GM12878 (cell line): ENCODE measurements around the gene SERPING1. TPM values are rescaled to one million over a fixed set of nuclear protein-coding genes. Genes with fewer than 3 reads are reported as not detected.

Experiments
- ATAC-seq: fragments of 200-7000 bp; cut with Tn5 transposase; 3 replicates; pipeline ENCODE4 v1.9.1; 2020; ENCODE audit warnings: mild to moderate bottlenecking, moderate library complexity
- BruUV-seq: library from RNA; stranded (reverse); fragments of 400-500 nt; replicated peaks from 2 replicates; lab custom pipeline; 2021; lab: Mats Ljungman, UMichigan
- CTCF ChIA-PET: fragments of 300-600 bp; sonication (Branson Sonifier 250); formaldehyde crosslinking; extraction: SDS; loops from one replicate; lab custom pipeline; 2021; ENCODE audit warnings: inconsistent platforms; lab: Yijun Ruan, JAX
- POLR2A ChIA-PET: fragments of 350-600 bp; formaldehyde crosslinking; extraction: SDS; loops from one replicate; lab custom pipeline; 2021; ENCODE audit warnings: inconsistent platforms; lab: Charles Lee
- RAD21 ChIA-PET: fragments of 300-600 bp; sonication (Branson Sonifier 250); formaldehyde crosslinking; loops from one replicate; lab custom pipeline; 2023; ENCODE audit warnings: antibody characterized with exemption; ENCODE audit not compliant: unreplicated experiment; lab: Charles Lee
- SMC1A ChIA-PET: fragments of 300-600 bp; sonication (Branson Sonifier 250); formaldehyde crosslinking; loops from one replicate; lab custom pipeline; 2023; ENCODE audit not compliant: unreplicated experiment, uncharacterized antibody; lab: Charles Lee
- DNase-seq: peaks from one replicate; pipeline ENCODE4 v3.0.0-alpha.2; 2011; ENCODE audit warnings: low read depth, low spot score
- FAIRE-seq: peaks from 3 replicates; lab custom pipeline; 2011; peaks lifted over from hg19 to GRCh38; lab: Jason Lieb, UNC
- H2AFZ ChIP-seq: 2 replicates; pipeline ENCODE4 v1.6.0; 2011; ENCODE audit warnings: low read depth, low read length, control low read depth; ENCODE audit not compliant: control insufficient read depth
- H3K27ac ChIP-seq: 2 replicates; pipeline ENCODE4 v1.5.1; 2011; ENCODE audit warnings: control low read depth; ENCODE audit not compliant: control insufficient read depth, insufficient read depth
- H3K27me3 ChIP-seq, 2 experiments: replicated peaks in 1 of 2; 2 replicates each; pipeline versions ENCODE4 v1.6.0 to v1.6.1; 2011; ENCODE audit warnings: low read length in 1 of 2; ENCODE audit not compliant: control insufficient read depth in 2 of 2, insufficient read depth in 2 of 2
- H3K36me3 ChIP-seq, 2 experiments: 2 replicates each; pipeline ENCODE4 v1.5.1; 2011; ENCODE audit warnings: low read length in 1 of 2; ENCODE audit not compliant: control insufficient read depth in 2 of 2, insufficient read depth in 2 of 2
- H3K4me1 ChIP-seq: 2 replicates; pipeline ENCODE4 v1.6.1; 2011; ENCODE audit warnings: mild to moderate bottlenecking, low read length, moderate library complexity, mixed read lengths; ENCODE audit not compliant: control insufficient read depth, insufficient read depth
- H3K4me2 ChIP-seq: 2 replicates; pipeline ENCODE4 v1.6.0; 2011; ENCODE audit warnings: control low read depth; ENCODE audit not compliant: control insufficient read depth, insufficient read depth
- H3K4me3 ChIP-seq: fragments of 200-600 bp; sonication (generic); 2 replicates; pipeline ENCODE4 v1.5.1; 2016
- H3K79me2 ChIP-seq: 2 replicates; pipeline ENCODE4 v1.6.0; 2011; ENCODE audit warnings: low read length; ENCODE audit not compliant: control insufficient read depth, insufficient read depth
- H3K9ac ChIP-seq: 2 replicates; pipeline ENCODE4 v1.8.0; 2011; ENCODE audit warnings: low read length, control low read depth, mixed read lengths; ENCODE audit not compliant: control insufficient read depth, insufficient read depth
- H3K9me3 ChIP-seq: replicated peaks from 3 replicates; pipeline ENCODE4 v1.5.1; 2011; ENCODE audit warnings: mild to moderate bottlenecking, low read length; ENCODE audit not compliant: control insufficient read depth, insufficient read depth
- H4K20me1 ChIP-seq: 2 replicates; pipeline ENCODE4 v1.6.0; 2011; ENCODE audit not compliant: control insufficient read depth, insufficient read depth
- CREM ChIP-seq: IDR thresholded peaks from 2 replicates; pipeline ENCODE4 v1.6.1; 2014; ENCODE audit warnings: antibody characterized with exemption, low read depth
- E2F8 ChIP-seq: fragments of 450-650 bp; IDR thresholded peaks from 2 replicates; pipeline ENCODE4 v1.6.1; 2018; ENCODE audit warnings: mild to moderate bottlenecking, low read depth, moderate library complexity; ENCODE audit not compliant: partially characterized antibody
- ELK1 ChIP-seq: IDR thresholded peaks from 2 replicates; pipeline ENCODE4 v1.6.1; 2012; ENCODE audit warnings: low read depth, low read length, improper control_type of control experiment
- FOXK2 ChIP-seq: fragments of 450-650 bp; IDR thresholded peaks from 2 replicates; pipeline ENCODE4 v1.6.1; 2017; ENCODE audit warnings: mild to moderate bottlenecking, moderate library complexity
- IRF4 ChIP-seq: IDR thresholded peaks from 2 replicates; pipeline ENCODE4 v1.6.1; 2011; ENCODE audit warnings: low read depth, low read length
- LARP7 ChIP-seq: fragments of 450-650 bp; IDR thresholded peaks from 2 replicates; pipeline ENCODE4 v1.6.1; 2017; ENCODE audit warnings: mild to moderate bottlenecking
- POU2F2 ChIP-seq: IDR thresholded peaks from 3 replicates; pipeline ENCODE4 v1.6.1; 2011; ENCODE audit warnings: low read depth, mild to moderate bottlenecking, low read length, borderline replicate concordance
- RUNX3 ChIP-seq: IDR thresholded peaks from 2 replicates; pipeline ENCODE4 v1.6.1; 2012; ENCODE audit warnings: low read length, inconsistent platforms
- SMARCA5 ChIP-seq: fragments of 450-650 bp; IDR thresholded peaks from 2 replicates; pipeline ENCODE4 v1.6.1; 2017; ENCODE audit warnings: mild to moderate bottlenecking
- ZBTB4 ChIP-seq: fragments of 450-650 bp; formaldehyde crosslinking; IDR thresholded peaks from 2 replicates; pipeline ENCODE4 v1.4.0; 2022; ENCODE audit warnings: mild to moderate bottlenecking, moderate library complexity
- WGBS: methylation state at CpG from one replicate; pipeline ENCODE4 v1.1.6; 2016; ENCODE audit warnings: low lambda C conversion rate; ENCODE audit not compliant: insufficient replicate concordance, insufficient coverage; ENCODE audit errors: missing lambda C conversion rate; 5-methylcytosine and 5-hydroxymethylcytosine counted together
- in situ Hi-C: fragments of 300-500 bp; cut with MboI; formaldehyde crosslinking; loops from 9 replicates; pipeline ENCODE4 v1.14.3; 2018; ENCODE audit warnings: mixed read lengths
- intact Hi-C: fragments of 100-400 bp; cut with micrococcal nuclease; formaldehyde crosslinking; loops from one replicate; pipeline ENCODE4 v1.14.2; 2022; ENCODE audit not compliant: unreplicated experiment
- polyA plus RNA-seq, 11 experiments: library from polyadenylated mRNA; depleted of rRNA in 4 of 11; unstranded in 6 of 11; stranded (reverse) in 5 of 11; fragments of >200 nt; fragmentation: Nextera tagmentation in 4 of 11; fragmentation: Illumina TruSeq in 1 of 11; extraction: Ambion mirVana in 4 of 11; extraction: Trizol in 1 of 11; gene quantifications; 1 replicate in 1 of 11; 2 replicates in 10 of 11; pipeline versions ENCODE4 v1.2.1 to v1.2.3, GENCODE V29; 2011 to 2016; ENCODE audit warnings: inconsistent platforms in 2 of 11, missing spikeins in 2 of 11, low read depth in 1 of 11
- total RNA-seq, 4 experiments: library from RNA; depleted of rRNA in 3 of 4; stranded (reverse); fragments of >200 nt in 3 of 4; fragmentation: Illumina TruSeq in 1 of 4; extraction: Trizol in 1 of 4; gene quantifications; 2 replicates each; pipeline versions ENCODE4 v1.2.1 to v1.2.3, GENCODE V29; 2013 to 2021

SERPING1 gene
- total and polyA plus RNA-seq, 10 of the 15 experiments (the other 5 are each of a cell fraction or from before 2014, with no cell fraction given) = 0.24 to 1.4 TPM; not detected in 8

GRCh38 chr11:57566005-57566904, 31.2 kb upstream of the SERPING1 start (continued):
- no peak for TF ChIP-seq ZBTB4 (CRISPR knock-in tag)

DNA sequence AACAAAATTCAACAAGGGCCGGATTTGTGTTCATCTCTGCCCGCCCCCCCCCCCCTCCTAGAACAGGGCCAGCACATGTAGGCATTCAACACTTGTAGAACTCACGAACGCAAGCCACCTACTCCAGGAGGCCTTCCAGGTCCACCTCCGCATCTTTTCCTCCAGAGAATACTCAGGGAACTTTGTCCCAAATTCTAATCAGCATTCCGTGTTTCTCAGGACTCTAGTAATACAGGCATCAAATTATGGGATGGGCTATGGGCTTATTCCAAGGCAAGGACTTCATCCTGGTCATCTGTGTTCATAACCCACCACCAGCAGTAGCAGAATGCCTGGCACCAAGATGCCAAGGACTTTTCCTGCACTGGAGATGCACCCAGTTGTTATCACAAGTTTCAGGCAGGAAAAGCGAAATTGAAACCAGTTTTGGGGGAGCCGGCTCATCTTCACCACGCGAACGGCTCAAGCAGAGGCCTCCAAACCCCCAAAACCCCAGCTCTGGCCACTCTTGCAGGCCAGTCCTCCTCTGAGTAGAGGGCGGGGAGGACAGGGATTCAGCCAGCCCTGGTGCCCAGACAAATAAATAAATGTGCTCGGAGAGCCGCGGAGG, 30.5 kb upstream of the SERPING1 start:
- ChIA-PET POLR2A (no interaction called here), SMC1A (interaction anchor here (0.7 to 2.6 kb wide), 8 partner anchors 19 to 234 kb away, joined by 3 to 32 read pairs (median 8); partner anchors contain the start of gene TIMM10), RAD21 (interaction anchor here (0.6 to 3.2 kb wide), 9 partner anchors 20 to 234 kb away, joined by 3 to 83 read pairs (median 7); partner anchors contain the start of genes MED19 and SELENOH), CTCF (interaction anchor here (0.8 to 9.2 kb wide), 20 partner anchors 19 to 719 kb away, joined by 3 to 319 read pairs (median 4); partner anchors contain the start of genes MED19, TIMM10 and TMX2)
- H3K4me3 ChIP-seq = peak overlapping the region; percentile 100
- H3K4me2 ChIP-seq = peak overlapping the region; percentile 92
- no peak for TF ChIP-seq FOXK2
- TF ChIP-seq CREM = no peak
- no peak for TF ChIP-seq POU2F2
- no peak for TF ChIP-seq IRF4
- TF ChIP-seq ELK1 = no peak
- peak; percentile 64; the same call in 1 of the 2 replicates for TF ChIP-seq SMARCA5
- no peak; the same call in 1 of the 2 replicates for TF ChIP-seq RUNX3
- TF ChIP-seq LARP7 = peak; percentile 39; the same call in 1 of the 2 replicates
- TF ChIP-seq E2F8 = no peak
- FAIRE-seq = no peak
- peak; percentile 21 for ATAC-seq
- intact Hi-C loops (loop anchor here (1.0 to 10.0 kb wide), 5 partner anchors 19 to 218 kb away; partner anchors contain the start of genes MED19 and TMX2), in situ Hi-C loops (loop anchor here (5.0 kb wide), 2 partner anchors 75 to 235 kb away; no protein-coding TSS in a partner anchor)
- no peaks in the 10 kb centered on the region for H3K27me3 ChIP-seq
- H3K4me1 ChIP-seq = peaks cover 4% of the 10 kb centered on the region
- no peak for DNase-seq
- BruUV-seq = TSS peak; percentile 83
- peaks cover 0 to 3% of the 10 kb centered on the region in 2 experiments; a peak in 1 of 4 replicates for H3K36me3 ChIP-seq
- peaks cover 49% of the 10 kb centered on the region for H3K79me2 ChIP-seq
- H3K27ac ChIP-seq = peak overlapping the region; percentile 87
- peak overlapping the region; percentile 56 for H2AFZ ChIP-seq
- H3K9ac ChIP-seq = peak overlapping the region; percentile 72
- no peaks in the 10 kb centered on the region for H3K9me3 ChIP-seq
- WGBS = under 1% methylated on average over 13 of the region's 15 CpGs
- H4K20me1 ChIP-seq = no peaks in the 10 kb centered on the region
